HG03039 (cell line): ENCODE measurements around the gene HNRNPCL2.
"Not testable (repeated sequence)": the region's sequence is repeated elsewhere in the genome, so short reads cannot be mapped to it uniquely, and the experiment has no call there.

ENCODE experiments used
- ATAC-seq: cut with Tn5 transposase; IDR thresholded peaks from one replicate; pipeline ENCODE4 v1.9.1; 2021; ENCODE audit warnings: mild to moderate bottlenecking, moderate library complexity; ENCODE audit not compliant: unreplicated experiment

Gene HNRNPCL2

DNA sequence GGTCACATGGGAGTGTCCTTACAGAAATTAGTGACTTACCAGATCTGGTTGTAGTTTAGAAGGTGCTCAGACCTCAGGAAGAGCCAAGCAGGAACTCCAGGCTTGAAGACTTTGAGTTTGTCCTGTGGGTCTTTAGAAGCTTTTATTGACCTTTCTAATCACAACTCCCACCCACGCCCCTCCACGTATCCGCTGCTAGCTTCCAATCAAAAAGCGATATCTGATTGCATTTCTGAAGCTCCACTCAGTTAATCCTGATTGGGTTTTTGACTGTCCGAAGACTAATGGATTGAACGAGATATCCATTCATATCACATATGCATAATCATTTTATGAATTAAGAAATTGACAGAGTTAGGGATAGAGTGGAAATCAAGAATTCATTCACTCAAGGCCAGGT lies at the start of gene HNRNPCL2:
Gene HNRNPCL2 (minus strand): TSS at position 101 of the 400 bp plus-strand sequence. CDS start 454 bp downstream, outside the sequence.
- not testable (repeated sequence) for ATAC-seq

DNA sequence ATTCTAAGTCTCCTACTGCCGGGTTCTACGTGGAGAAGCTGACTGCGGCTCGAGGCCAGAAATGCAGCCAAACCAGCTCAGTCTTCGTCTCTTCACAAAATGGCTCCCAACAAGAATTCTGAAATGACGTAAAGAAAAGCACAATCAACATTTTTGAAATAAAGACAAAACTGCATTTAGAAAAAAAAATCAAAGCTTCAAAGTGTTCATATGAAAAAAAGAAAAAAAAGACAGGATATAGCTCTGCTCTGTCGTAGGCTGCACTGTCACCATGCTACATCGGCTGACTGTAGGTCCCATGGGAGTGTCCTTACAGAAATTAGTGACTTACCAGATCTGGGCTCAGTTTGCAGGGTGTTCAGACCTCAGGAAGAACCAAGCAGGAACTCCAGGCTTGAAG lies 48.9 kb upstream of the HNRNPCL2 start, which contains the start of gene HNRNPCL4:
Gene HNRNPCL4 (minus strand): TSS at position 101 of the 400 bp plus-strand sequence. CDS start 164 bp downstream, outside the sequence.
- ATAC-seq, result not testable (repeated sequence)

DNA sequence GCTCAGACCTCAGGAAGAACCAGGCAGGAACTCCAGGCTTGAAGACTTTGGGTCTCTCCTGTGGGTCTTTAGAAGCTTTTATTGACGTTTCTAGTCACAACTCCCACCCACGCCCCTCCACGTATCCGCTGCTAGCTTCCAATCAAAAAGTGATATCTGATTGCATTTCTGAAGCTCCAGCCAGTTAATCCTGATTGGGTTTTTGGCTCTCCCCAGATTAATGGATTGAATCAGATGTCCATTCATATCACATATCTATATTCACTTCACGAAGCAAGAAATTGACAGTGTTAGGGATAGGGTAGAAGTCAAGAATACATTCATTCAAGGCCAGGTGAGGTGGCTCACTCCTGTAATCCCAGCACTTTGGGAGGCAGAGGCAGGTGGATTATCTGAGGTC lies 39.3 kb upstream of the HNRNPCL2 start, which contains the start of gene PRAMEF26:
Gene PRAMEF26 (minus strand): TSS at position 101 of the 400 bp plus-strand sequence. CDS start 2,914 bp downstream, outside the sequence.
- not testable (repeated sequence) for ATAC-seq

DNA sequence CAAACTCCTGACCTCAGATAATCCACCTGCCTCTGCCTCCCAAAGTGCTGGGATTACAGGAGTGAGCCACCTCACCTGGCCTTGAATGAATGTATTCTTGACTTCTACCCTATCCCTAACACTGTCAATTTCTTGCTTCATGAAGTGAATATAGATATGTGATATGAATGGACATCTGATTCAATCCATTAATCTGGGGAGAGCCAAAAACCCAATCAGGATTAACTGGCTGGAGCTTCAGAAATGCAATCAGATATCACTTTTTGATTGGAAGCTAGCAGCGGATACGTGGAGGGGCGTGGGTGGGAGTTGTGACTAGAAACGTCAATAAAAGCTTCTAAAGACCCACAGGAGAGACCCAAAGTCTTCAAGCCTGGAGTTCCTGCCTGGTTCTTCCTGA lies 46.2 kb downstream of the HNRNPCL2 start, which contains the start of gene PRAMEF25:
Gene PRAMEF25 (plus strand): TSS at position 301 of the 400 bp plus-strand sequence. CDS start 2,920 bp downstream, outside the sequence.
- not testable (repeated sequence) for ATAC-seq
